Sigmoid colon (tissue), 3 donors: ENCODE results near the gene DHTKD1.

Experiments
- CTCF ChIP-seq, 4 experiments: fragments of 450-650 bp in 3 of 4; fragments of 200-600 bp in 1 of 4; IDR thresholded peaks; one replicate each; pipeline ENCODE4 v1.5.1; 2016 to 2019; ENCODE audit warnings: antibody characterized with exemption in 4 of 4, mild to moderate bottlenecking in 3 of 4, moderate library complexity in 2 of 4
- POLR2A ChIP-seq, 2 donors: fragments of 450-650 bp; IDR thresholded peaks; one replicate each; pipeline ENCODE4 v1.6.1; 2016; ENCODE audit warnings: antibody characterized with exemption in 2 of 2, mild to moderate bottlenecking in 2 of 2, moderate library complexity in 2 of 2

GRCh38 chr10:12022580-12023257, 46.0 kb upstream of the DHTKD1 start:
- TF ChIP-seq POLR2A (IDR thresholded peaks at IDR 0.05) (no peak), CTCF (IDR thresholded peaks at IDR 0.05) (no peak)
